Measurements from ENCODE around the gene SYNDIG1L.

Gene SYNDIG1L

GRCh38 chr14:74407021-74407800, 18.8 kb downstream of the SYNDIG1L start:
- H3K27me3 ChIP-seq (ENCODE audit: control insufficient read depth in 5 of 5, insufficient read depth in 4 of 5, low read length in 5 of 5) = peaks cover 9 to 38% (median 14%) of the 10 kb centered on the region in 5 donors
- H3K9ac ChIP-seq (ENCODE audit: low read length in 5 of 5) = no peak overlapping the region
- no peaks in the 10 kb centered on the region for H3K9me3 ChIP-seq (ENCODE audit: control insufficient read depth in 5 of 5, low read length in 5 of 5)

GRCh38 chr14:74405663-74406062, 20.3 kb downstream of the SYNDIG1L start:
- Histone ChIP-seq H3K27me3 (ENCODE audit: control insufficient read depth in 5 of 5, insufficient read depth in 4 of 5, low read length in 5 of 5) (peaks cover 11 to 35% (median 13%) of the 10 kb centered on the region in 5 donors), H3K9me3 (ENCODE audit: control insufficient read depth in 5 of 5, low read length in 5 of 5) (no peaks in the 10 kb centered on the region), H3K27ac (ENCODE audit: low read depth, low read length) (no peak overlapping the region), H3K4me1 (ENCODE audit: control insufficient read depth in 5 of 5, insufficient read depth in 5 of 5, low read length in 5 of 5) (peaks cover 4 to 25% (median 20%) of the 10 kb centered on the region in 5 donors), H3K36me3 (ENCODE audit: control insufficient read depth in 5 of 5, insufficient read depth in 5 of 5, low read length in 5 of 5) (no peaks in the 10 kb centered on the region), H3K4me3 (ENCODE audit: low read depth in 1 of 5, low read length in 5 of 5) (no peak overlapping the region), H3K9ac (ENCODE audit: low read length in 5 of 5) (no peak overlapping the region)

More at GRCh38 chr14:74407021-74407800, 18.8 kb downstream of the SYNDIG1L start:
- Histone ChIP-seq H3K4me1 (ENCODE audit: control insufficient read depth in 5 of 5, insufficient read depth in 5 of 5, low read length in 5 of 5) (peaks cover 0 to 10% (median 4%) of the 10 kb centered on the region in 5 donors), H3K27ac (ENCODE audit: low read depth, low read length) (no peak overlapping the region), H3K36me3 (ENCODE audit: control insufficient read depth in 5 of 5, insufficient read depth in 5 of 5, low read length in 5 of 5) (no peaks in the 10 kb centered on the region), H3K4me3 (ENCODE audit: low read depth in 1 of 5, low read length in 5 of 5) (no peak overlapping the region)

GRCh38 chr14:74404435-74404834, 21.6 kb downstream of the SYNDIG1L start:
- Histone ChIP-seq H3K27me3 (ENCODE audit: control insufficient read depth in 5 of 5, insufficient read depth in 4 of 5, low read length in 5 of 5) (peaks cover 9 to 26% (median 10%) of the 10 kb centered on the region in 5 donors), H3K36me3 (ENCODE audit: control insufficient read depth in 5 of 5, insufficient read depth in 5 of 5, low read length in 5 of 5) (no peaks in the 10 kb centered on the region), H3K27ac (ENCODE audit: low read depth, low read length) (no peak overlapping the region), H3K4me3 (ENCODE audit: low read depth in 1 of 5, low read length in 5 of 5) (no peak overlapping the region), H3K4me1 (ENCODE audit: control insufficient read depth in 5 of 5, insufficient read depth in 5 of 5, low read length in 5 of 5) (peaks cover 4 to 27% (median 22%) of the 10 kb centered on the region in 5 donors), H3K9ac (ENCODE audit: low read length in 5 of 5) (no peak overlapping the region), H3K9me3 (ENCODE audit: control insufficient read depth in 5 of 5, low read length in 5 of 5) (no peaks in the 10 kb centered on the region)

DNA sequence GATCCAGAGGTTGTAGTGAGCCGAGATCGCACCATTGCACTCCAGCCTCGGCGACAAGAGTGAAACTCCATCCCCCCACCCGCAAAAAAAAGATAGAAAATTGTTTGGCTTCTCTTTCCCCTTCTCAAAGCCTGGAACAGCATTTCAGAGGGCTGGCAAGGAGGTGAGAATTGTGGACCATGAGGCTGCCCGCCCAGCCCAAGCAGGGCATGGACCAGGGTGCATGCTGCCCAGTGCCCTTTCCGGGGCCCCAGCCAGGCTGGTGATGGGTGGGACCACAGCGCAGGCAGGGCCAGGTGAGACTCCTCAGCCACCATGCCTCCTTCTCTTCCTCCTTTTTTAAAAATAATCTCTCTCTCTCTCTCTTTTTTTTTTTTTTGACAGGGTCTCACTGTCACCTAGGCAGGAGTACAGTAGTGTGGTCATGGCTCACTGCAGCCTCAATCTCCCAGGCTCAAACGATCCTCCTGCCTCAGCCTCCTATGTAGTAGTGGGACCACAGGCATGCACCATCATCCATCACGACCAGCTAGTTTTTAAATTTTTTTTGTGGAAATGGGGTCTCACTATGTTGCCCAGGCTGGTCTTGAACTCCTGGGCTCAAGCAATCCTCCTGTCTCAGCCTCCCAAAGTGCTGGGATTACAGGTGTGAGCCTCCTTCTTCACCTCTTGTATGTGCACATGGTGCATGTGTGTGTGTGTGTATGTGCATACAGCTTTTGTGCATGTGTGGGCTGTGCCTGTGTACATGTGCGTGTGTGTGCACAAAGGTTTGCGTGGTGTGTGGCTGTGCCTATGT, 22.2 kb downstream of the SYNDIG1L start:
- Histone ChIP-seq H3K27me3 (ENCODE audit: control insufficient read depth in 5 of 5, insufficient read depth in 4 of 5, low read length in 5 of 5) (peaks cover 9 to 25% (median 10%) of the 10 kb centered on the region in 5 donors), H3K27ac (ENCODE audit: low read depth, low read length) (no peak overlapping the region), H3K9ac (ENCODE audit: low read length in 5 of 5) (no peak overlapping the region), H3K9me3 (ENCODE audit: control insufficient read depth in 5 of 5, low read length in 5 of 5) (no peaks in the 10 kb centered on the region), H3K4me3 (ENCODE audit: low read depth in 1 of 5, low read length in 5 of 5) (no peak overlapping the region), H3K4me1 (ENCODE audit: control insufficient read depth in 5 of 5, insufficient read depth in 5 of 5, low read length in 5 of 5) (peaks cover 4 to 27% (median 22%) of the 10 kb centered on the region in 5 donors), H3K36me3 (ENCODE audit: control insufficient read depth in 5 of 5, insufficient read depth in 5 of 5, low read length in 5 of 5) (no peaks in the 10 kb centered on the region)

DNA sequence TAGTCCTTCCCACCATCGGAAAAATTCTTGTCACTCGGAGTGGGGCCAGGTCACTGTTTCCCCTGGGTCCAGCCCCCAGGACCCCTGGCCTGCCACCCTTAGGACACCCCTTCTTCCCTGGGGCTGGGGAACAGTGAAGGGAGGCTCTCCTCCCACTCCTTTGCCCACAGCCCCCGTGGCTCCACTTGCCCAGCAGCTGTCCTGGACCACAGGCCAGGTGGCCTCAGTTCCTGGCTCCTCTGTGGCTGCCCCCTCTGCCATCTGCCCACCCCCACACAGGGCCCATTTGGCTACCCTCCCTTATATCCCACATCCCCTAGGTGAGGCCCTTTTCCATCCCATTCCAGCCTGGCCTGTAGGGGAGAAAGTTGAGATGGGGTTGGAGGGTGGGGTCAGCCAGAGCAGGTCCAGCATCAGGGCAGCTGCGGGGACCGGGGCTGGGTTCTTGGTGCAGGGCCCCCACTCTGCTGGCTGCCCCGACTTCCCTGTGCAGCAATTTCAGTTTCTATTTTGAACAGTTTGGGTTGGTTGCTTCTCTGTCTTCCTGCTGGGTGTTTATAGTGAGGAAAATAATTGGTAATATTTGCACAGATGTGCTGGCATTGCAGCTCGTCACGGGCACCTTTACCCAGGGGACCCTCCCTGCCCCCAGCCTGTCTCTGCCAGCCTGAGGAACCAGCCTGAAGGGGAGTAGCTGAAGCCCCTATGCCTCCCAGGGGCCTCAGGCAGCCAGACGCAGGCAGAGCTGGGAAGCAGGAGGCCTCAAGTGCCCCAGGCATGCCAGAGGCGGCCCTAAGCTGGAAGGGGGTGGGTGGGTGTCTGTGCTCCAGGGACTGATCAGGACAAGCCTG, 23.4 kb downstream of the SYNDIG1L start:
- no peak overlapping the region for H3K4me3 ChIP-seq (ENCODE audit: low read depth in 1 of 5, low read length in 5 of 5)
- peaks cover 9 to 25% (median 10%) of the 10 kb centered on the region in 5 donors for H3K27me3 ChIP-seq (ENCODE audit: control insufficient read depth in 5 of 5, insufficient read depth in 4 of 5, low read length in 5 of 5)
- H3K9me3 ChIP-seq (ENCODE audit: control insufficient read depth in 5 of 5, low read length in 5 of 5) = no peaks in the 10 kb centered on the region
- no peak overlapping the region for H3K27ac ChIP-seq (ENCODE audit: low read depth, low read length)
- H3K36me3 ChIP-seq (ENCODE audit: control insufficient read depth in 5 of 5, insufficient read depth in 5 of 5, low read length in 5 of 5) = no peaks in the 10 kb centered on the region
- peaks cover 4 to 27% (median 22%) of the 10 kb centered on the region in 5 donors for H3K4me1 ChIP-seq (ENCODE audit: control insufficient read depth in 5 of 5, insufficient read depth in 5 of 5, low read length in 5 of 5)
- H3K9ac ChIP-seq (ENCODE audit: low read length in 5 of 5) = no peak overlapping the region

DNA sequence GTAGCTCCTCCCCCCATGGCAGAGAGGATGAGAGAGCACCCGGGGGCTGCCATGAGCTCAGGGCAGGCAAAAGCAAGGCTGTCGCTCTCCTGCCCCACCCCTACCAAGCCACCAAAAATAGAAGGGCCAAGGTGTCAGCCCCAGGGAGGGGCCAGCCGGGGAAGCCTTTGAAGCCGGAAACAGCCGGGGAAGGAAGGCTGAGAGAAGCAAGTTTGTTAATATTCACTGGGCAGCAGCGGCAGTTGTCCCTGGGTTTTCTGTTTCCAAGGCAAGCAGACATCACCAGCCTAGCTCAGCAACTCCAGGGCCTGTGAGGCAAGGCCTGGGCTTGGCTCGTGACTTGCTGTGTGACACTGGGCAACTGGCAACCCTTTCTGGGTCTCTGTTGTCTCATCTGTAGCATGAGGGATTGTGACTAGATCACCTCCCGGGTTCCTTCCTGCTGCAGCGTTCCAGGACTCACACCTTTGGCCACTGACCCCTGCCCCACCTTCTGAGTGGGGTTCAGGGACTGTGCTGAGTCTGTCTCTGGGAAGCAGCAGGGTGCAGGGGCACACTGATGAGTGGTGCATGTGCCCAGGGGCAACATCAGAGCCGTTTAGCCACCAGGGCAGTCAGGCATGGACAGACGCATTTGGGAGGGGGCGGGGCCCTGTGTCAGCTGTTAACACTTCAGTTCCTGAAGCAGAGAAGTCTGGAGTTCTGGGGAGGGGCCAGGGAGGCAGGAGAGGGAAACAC, 24.3 kb downstream of the SYNDIG1L start:
- peaks cover 4 to 27% (median 22%) of the 10 kb centered on the region in 5 donors for H3K4me1 ChIP-seq (ENCODE audit: control insufficient read depth in 5 of 5, insufficient read depth in 5 of 5, low read length in 5 of 5)
- H3K27me3 ChIP-seq (ENCODE audit: control insufficient read depth in 5 of 5, insufficient read depth in 4 of 5, low read length in 5 of 5) = peaks cover 8 to 25% (median 10%) of the 10 kb centered on the region in 5 donors
- peak overlapping the region in 4 of 5 donors; percentile 5 to 44 (median 28) for H3K4me3 ChIP-seq (ENCODE audit: low read depth in 1 of 5, low read length in 5 of 5)
- H3K36me3 ChIP-seq (ENCODE audit: control insufficient read depth in 5 of 5, insufficient read depth in 5 of 5, low read length in 5 of 5) = no peaks in the 10 kb centered on the region
- H3K9me3 ChIP-seq (ENCODE audit: control insufficient read depth in 5 of 5, low read length in 5 of 5) = no peaks in the 10 kb centered on the region
- H3K9ac ChIP-seq (ENCODE audit: low read length in 5 of 5) = peak overlapping the region in 1 of 5 donors; percentile 32
- H3K27ac ChIP-seq (ENCODE audit: low read depth, low read length) = no peak overlapping the region

DNA sequence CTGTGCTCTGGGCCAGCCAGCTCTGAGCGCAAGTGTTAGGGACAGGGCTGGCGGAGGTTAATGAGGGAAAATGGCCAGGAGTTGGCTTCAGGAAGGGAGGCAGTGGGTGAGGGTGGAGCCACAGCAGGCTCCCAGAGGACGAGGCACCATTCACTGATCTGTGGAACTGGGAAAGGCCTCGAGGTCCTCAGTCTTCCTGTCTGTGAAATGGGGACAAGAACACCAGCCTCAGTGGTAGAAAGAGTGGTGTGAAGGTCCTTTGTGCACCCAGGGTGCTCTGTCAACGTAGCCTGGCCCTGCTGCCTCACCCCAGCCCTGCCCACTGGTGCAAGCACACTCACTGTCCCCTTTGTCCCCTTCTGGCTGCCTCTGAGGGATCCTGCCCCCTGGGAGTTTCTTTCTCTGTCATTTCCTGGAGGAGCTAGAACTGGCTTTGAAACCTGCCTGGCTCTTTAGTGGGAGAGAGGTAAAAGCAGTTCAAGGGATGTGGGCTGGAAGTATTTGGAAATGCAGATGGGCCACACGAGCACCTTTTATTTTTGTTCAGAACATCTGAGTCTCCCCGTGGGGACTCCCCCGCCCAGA, 25.0 kb downstream of the SYNDIG1L start:
- Histone ChIP-seq H3K27ac (ENCODE audit: low read depth, low read length) (no peak overlapping the region), H3K9me3 (ENCODE audit: control insufficient read depth in 5 of 5, low read length in 5 of 5) (no peaks in the 10 kb centered on the region), H3K36me3 (ENCODE audit: control insufficient read depth in 5 of 5, insufficient read depth in 5 of 5, low read length in 5 of 5) (no peaks in the 10 kb centered on the region), H3K4me1 (ENCODE audit: control insufficient read depth in 5 of 5, insufficient read depth in 5 of 5, low read length in 5 of 5) (peaks cover 4 to 27% (median 22%) of the 10 kb centered on the region in 5 donors), H3K9ac (ENCODE audit: low read length in 5 of 5) (peak overlapping the region in 1 of 5 donors; percentile 32), H3K4me3 (ENCODE audit: low read depth in 1 of 5, low read length in 5 of 5) (peak overlapping the region in 2 of 5 donors; percentile 31 to 44), H3K27me3 (ENCODE audit: control insufficient read depth in 5 of 5, insufficient read depth in 4 of 5, low read length in 5 of 5) (peaks cover 8 to 24% (median 10%) of the 10 kb centered on the region in 5 donors)

GRCh38 chr14:74400031-74400685, 25.9 kb downstream of the SYNDIG1L start:
- H3K27me3 ChIP-seq (ENCODE audit: control insufficient read depth in 5 of 5, insufficient read depth in 4 of 5, low read length in 5 of 5) = peaks cover 3 to 16% (median 9%) of the 10 kb centered on the region in 5 donors
- no peak overlapping the region for H3K9ac ChIP-seq (ENCODE audit: low read length in 5 of 5)
- no peaks in the 10 kb centered on the region for H3K36me3 ChIP-seq (ENCODE audit: control insufficient read depth in 5 of 5, insufficient read depth in 5 of 5, low read length in 5 of 5)
- no peak overlapping the region for H3K4me3 ChIP-seq (ENCODE audit: low read depth in 1 of 5, low read length in 5 of 5)
- H3K9me3 ChIP-seq (ENCODE audit: control insufficient read depth in 5 of 5, low read length in 5 of 5) = no peaks in the 10 kb centered on the region
- peaks cover 4 to 27% (median 22%) of the 10 kb centered on the region in 5 donors for H3K4me1 ChIP-seq (ENCODE audit: control insufficient read depth in 5 of 5, insufficient read depth in 5 of 5, low read length in 5 of 5)
- H3K27ac ChIP-seq (ENCODE audit: low read depth, low read length) = no peak overlapping the region
